ENCODE measurements around the gene PRKAR2B. TPM values are rescaled to one million over a fixed set of nuclear protein-coding genes. Genes with fewer than 3 reads are reported as not detected.

The PRKAR2B gene
- total and polyA plus RNA-seq, 2 experiments from 2014 or later: 48.8 to 50.6 TPM

DNA sequence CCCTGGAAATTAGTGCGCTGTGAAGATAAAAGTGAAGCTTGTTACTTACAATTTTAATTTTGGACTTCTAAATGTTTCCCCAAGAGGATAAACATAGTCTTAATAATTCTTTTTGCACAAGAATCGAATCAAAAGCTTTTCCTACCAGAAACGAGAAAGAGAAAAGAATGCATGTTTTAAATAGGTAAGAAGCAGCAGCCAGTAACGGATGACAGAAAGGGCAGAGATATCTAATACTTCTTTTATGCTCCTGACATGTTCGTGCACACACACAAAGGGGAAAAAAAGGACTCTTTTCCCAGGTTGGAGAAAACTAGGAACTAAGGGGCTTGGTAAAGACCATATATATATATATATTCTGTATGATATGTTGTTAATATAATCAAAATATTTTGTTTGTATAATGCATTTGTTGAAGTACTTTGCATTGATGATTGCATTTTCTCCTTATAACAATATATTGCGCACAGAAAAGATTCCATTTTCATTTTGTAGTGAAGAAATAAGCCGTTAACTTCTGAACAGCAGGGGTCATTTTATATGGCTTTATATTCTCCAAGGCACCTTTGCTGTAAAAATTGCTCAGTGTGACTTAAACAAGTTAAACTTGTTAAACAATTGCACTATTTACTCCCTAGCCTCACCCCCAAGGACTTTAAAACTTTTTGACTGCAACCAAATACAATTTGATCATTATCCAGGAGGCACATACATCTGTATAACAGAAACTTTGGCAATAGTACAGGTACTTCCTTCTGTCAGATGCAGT is 2.2 kb downstream of the PRKAR2B start:
- peaks cover 12% of the 10 kb centered on the region for H3K27me3 Mint-ChIP-seq (ENCODE audit: insufficient read depth, low read depth, poor library complexity)
- H2AFZ ChIP-seq: no peak overlapping the region
- DNase-seq (ENCODE audit: low spot score): no peak

More for the DNA sequence above, 2.2 kb downstream of the PRKAR2B start:
- Histone ChIP-seq H3K9me2 (ENCODE audit: insufficient read depth) (no peaks in the 10 kb centered on the region), H4K20me1 (replicated peaks; ENCODE audit: insufficient read depth) (no peaks in the 10 kb centered on the region), H3K36me3 (ENCODE audit: insufficient read depth) (no peaks in the 10 kb centered on the region), H3K79me2 (replicated peaks; ENCODE audit: insufficient read depth) (peaks cover 59% of the 10 kb centered on the region), H3F3A (replicated peaks; ENCODE audit: low read depth) (no peaks in the 10 kb centered on the region), H3K4me2 (peak overlapping the region; percentile 98), H3K27ac (ENCODE audit: low read depth) (no peak overlapping the region), H3K27me3 (ENCODE audit: insufficient read depth) (peaks cover 5% of the 10 kb centered on the region), H3K4me1 (ENCODE audit: insufficient read depth) (peaks cover 56% of the 10 kb centered on the region), H3K4me3 (peak overlapping the region; percentile 94; the same call in 1 of the 2 replicates)
- Mint-ChIP-seq H3K36me3 (ENCODE audit: low read depth) (no peaks in the 10 kb centered on the region; the same call in 2 of the 3 replicates), H3K27ac (no peak overlapping the region), H3K9me3 (no peaks in the 10 kb centered on the region; the same call in 1 of the 3 replicates), H3K4me3 (peak overlapping the region; percentile 88; the same call in 1 of the 3 replicates), H3K4me1 (peaks cover 50% of the 10 kb centered on the region)
- no peak for ATAC-seq
- TF ChIP-seq, protein P1, sequence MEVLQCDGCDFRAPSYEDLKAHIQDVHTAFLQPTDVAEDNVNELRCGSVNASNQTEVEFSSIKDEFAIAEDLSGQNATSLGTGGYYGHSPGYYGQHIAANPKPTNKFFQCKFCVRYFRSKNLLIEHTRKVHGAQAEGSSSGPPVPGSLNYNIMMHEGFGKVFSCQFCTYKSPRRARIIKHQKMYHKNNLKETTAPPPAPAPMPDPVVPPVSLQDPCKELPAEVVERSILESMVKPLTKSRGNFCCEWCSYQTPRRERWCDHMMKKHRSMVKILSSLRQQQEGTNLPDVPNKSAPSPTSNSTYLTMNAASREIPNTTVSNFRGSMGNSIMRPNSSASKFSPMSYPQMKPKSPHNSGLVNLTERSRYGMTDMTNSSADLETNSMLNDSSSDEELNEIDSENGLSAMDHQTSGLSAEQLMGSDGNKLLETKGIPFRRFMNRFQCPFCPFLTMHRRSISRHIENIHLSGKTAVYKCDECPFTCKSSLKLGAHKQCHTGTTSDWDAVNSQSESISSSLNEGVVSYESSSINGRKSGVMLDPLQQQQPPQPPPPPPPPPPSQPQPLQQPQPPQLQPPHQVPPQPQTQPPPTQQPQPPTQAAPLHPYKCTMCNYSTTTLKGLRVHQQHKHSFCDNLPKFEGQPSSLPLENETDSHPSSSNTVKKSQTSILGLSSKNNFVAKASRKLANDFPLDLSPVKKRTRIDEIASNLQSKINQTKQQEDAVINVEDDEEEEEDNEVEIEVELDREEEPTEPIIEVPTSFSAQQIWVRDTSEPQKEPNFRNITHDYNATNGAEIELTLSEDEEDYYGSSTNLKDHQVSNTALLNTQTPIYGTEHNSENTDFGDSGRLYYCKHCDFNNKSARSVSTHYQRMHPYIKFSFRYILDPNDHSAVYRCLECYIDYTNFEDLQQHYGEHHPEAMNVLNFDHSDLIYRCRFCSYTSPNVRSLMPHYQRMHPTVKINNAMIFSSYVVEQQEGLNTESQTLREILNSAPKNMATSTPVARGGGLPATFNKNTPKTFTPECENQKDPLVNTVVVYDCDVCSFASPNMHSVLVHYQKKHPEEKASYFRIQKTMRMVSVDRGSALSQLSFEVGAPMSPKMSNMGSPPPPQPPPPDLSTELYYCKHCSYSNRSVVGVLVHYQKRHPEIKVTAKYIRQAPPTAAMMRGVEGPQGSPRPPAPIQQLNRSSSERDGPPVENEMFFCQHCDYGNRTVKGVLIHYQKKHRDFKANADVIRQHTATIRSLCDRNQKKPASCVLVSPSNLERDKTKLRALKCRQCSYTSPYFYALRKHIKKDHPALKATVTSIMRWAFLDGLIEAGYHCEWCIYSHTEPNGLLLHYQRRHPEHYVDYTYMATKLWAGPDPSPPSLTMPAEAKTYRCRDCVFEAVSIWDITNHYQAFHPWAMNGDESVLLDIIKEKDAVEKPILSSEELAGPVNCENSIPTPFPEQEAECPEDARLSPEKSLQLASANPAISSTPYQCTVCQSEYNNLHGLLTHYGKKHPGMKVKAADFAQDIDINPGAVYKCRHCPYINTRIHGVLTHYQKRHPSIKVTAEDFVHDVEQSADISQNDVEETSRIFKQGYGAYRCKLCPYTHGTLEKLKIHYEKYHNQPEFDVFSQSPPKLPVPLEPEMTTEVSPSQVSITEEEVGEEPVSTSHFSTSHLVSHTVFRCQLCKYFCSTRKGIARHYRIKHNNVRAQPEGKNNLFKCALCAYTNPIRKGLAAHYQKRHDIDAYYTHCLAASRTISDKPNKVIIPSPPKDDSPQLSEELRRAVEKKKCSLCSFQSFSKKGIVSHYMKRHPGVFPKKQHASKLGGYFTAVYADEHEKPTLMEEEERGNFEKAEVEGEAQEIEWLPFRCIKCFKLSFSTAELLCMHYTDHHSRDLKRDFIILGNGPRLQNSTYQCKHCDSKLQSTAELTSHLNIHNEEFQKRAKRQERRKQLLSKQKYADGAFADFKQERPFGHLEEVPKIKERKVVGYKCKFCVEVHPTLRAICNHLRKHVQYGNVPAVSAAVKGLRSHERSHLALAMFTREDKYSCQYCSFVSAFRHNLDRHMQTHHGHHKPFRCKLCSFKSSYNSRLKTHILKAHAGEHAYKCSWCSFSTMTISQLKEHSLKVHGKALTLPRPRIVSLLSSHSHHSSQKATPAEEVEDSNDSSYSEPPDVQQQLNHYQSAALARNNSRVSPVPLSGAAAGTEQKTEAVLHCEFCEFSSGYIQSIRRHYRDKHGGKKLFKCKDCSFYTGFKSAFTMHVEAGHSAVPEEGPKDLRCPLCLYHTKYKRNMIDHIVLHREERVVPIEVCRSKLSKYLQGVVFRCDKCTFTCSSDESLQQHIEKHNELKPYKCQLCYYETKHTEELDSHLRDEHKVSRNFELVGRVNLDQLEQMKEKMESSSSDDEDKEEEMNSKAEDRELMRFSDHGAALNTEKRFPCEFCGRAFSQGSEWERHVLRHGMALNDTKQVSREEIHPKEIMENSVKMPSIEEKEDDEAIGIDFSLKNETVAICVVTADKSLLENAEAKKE (CRISPR knock-in tag; IDR thresholded peaks at IDR 0.05): no peak
- TF ChIP-seq, protein P2, sequence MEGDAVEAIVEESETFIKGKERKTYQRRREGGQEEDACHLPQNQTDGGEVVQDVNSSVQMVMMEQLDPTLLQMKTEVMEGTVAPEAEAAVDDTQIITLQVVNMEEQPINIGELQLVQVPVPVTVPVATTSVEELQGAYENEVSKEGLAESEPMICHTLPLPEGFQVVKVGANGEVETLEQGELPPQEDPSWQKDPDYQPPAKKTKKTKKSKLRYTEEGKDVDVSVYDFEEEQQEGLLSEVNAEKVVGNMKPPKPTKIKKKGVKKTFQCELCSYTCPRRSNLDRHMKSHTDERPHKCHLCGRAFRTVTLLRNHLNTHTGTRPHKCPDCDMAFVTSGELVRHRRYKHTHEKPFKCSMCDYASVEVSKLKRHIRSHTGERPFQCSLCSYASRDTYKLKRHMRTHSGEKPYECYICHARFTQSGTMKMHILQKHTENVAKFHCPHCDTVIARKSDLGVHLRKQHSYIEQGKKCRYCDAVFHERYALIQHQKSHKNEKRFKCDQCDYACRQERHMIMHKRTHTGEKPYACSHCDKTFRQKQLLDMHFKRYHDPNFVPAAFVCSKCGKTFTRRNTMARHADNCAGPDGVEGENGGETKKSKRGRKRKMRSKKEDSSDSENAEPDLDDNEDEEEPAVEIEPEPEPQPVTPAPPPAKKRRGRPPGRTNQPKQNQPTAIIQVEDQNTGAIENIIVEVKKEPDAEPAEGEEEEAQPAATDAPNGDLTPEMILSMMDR (conservative IDR thresholded peaks at IDR 0.05; ENCODE audit: low read depth in 2 of 2): no peak
- no peak for TF ChIP-seq CREB1 (CRISPR knock-in tag; IDR thresholded peaks at IDR 0.05; ENCODE audit: low read depth)
- TF ChIP-seq STAT1 (IDR thresholded peaks at IDR 0.05; ENCODE audit: unreplicated experiment): no peak
- TF ChIP-seq POLR2AphosphoS5 (IDR thresholded peaks at IDR 0.05; ENCODE audit: low read depth): no peak
- no peak for TF ChIP-seq NANOG (IDR thresholded peaks at IDR 0.05; ENCODE audit: borderline replicate concordance)
- no peak for TF ChIP-seq ZNF114 (CRISPR knock-in tag; IDR thresholded peaks at IDR 0.05)
- TF ChIP-seq EZH2 (IDR thresholded peaks at IDR 0.05; ENCODE audit: low read depth, unreplicated experiment): no peak

All from GM23338 (cell line).